H9 (cell line): ENCODE data around the gene MUC2. TPM values are rescaled to one million over a fixed set of nuclear protein-coding genes. Genes with fewer than 3 reads are reported as not detected.

Experiments
- DNase-seq: peaks from one replicate; pipeline ENCODE4 v3.0.0-alpha.2; 2017
- H2AFZ ChIP-seq: one replicate; pipeline ENCODE4 v1.6.1; 2013; ENCODE audit warnings: mild to moderate bottlenecking, low read length, control low read depth, moderate library complexity
- H2AK5ac ChIP-seq: 2 replicates; pipeline ENCODE4 v1.6.1; 2013; ENCODE audit warnings: low read length, control low read depth, mixed read lengths; ENCODE audit not compliant: insufficient read length
- H2BK120ac ChIP-seq: one replicate; pipeline ENCODE4 v1.6.1; 2013; ENCODE audit warnings: low read depth, mild to moderate bottlenecking, low read length, control low read depth, inconsistent platforms; ENCODE audit not compliant: poor library complexity, severe bottlenecking
- H2BK12ac ChIP-seq: 2 replicates; pipeline ENCODE4 v1.6.1; 2013; ENCODE audit warnings: low read length, control low read depth, mixed read lengths, low read depth; ENCODE audit not compliant: insufficient read length
- H2BK15ac ChIP-seq: 2 replicates; pipeline ENCODE4 v1.6.1; 2013; ENCODE audit warnings: low read depth, low read length, control low read depth
- H2BK20ac ChIP-seq: one replicate; pipeline ENCODE4 v1.6.1; 2013; ENCODE audit warnings: low read depth, mild to moderate bottlenecking, low read length, control low read depth, inconsistent platforms; ENCODE audit not compliant: poor library complexity, severe bottlenecking
- H2BK5ac ChIP-seq: 2 replicates; pipeline ENCODE4 v1.6.1; 2013; ENCODE audit warnings: low read length, control low read depth, mixed read lengths; ENCODE audit not compliant: insufficient read length
- H3K14ac ChIP-seq: 2 replicates; pipeline ENCODE4 v1.6.1; 2013; ENCODE audit warnings: low read length, control low read depth; ENCODE audit not compliant: insufficient read depth
- H3K18ac ChIP-seq: 2 replicates; pipeline ENCODE4 v1.6.1; 2013; ENCODE audit warnings: low read depth, mild to moderate bottlenecking, mixed read lengths, low read length, control low read depth; ENCODE audit not compliant: insufficient read length
- H3K23ac ChIP-seq: 2 replicates; pipeline ENCODE4 v1.6.1; 2013; ENCODE audit warnings: low read length, control low read depth, mixed read lengths, low read depth; ENCODE audit not compliant: insufficient read length
- H3K23me2 ChIP-seq: 2 replicates; pipeline ENCODE4 v1.6.1; 2013; ENCODE audit warnings: low read depth, mild to moderate bottlenecking, mixed read lengths, low read length, control low read depth; ENCODE audit not compliant: insufficient read length, poor library complexity, severe bottlenecking
- H3K27ac ChIP-seq: 2 replicates; pipeline ENCODE4 v1.5.1; 2013; ENCODE audit warnings: low read length, control low read depth, mixed read lengths, low read depth; ENCODE audit not compliant: insufficient read length
- H3K27me3 ChIP-seq: 2 replicates; pipeline ENCODE4 v1.6.1; 2013; ENCODE audit warnings: low read length, control low read depth, inconsistent platforms; ENCODE audit not compliant: insufficient read depth
- H3K4ac ChIP-seq: 2 replicates; pipeline ENCODE4 v1.6.1; 2013; ENCODE audit warnings: low read depth, mild to moderate bottlenecking, control low read depth, inconsistent platforms, low read length, moderate library complexity
- H3K4me1 ChIP-seq: 2 replicates; pipeline ENCODE4 v1.6.1; 2013; ENCODE audit warnings: low read length, control low read depth, inconsistent platforms; ENCODE audit not compliant: insufficient read depth
- H3K4me2 ChIP-seq: 2 replicates; pipeline ENCODE4 v1.6.1; 2013; ENCODE audit warnings: low read length, control low read depth, mixed read lengths; ENCODE audit not compliant: insufficient read length, insufficient read depth
- H3K56ac ChIP-seq: 2 replicates; pipeline ENCODE4 v1.6.1; 2013; ENCODE audit warnings: low read depth, mild to moderate bottlenecking, mixed read lengths, low read length, control low read depth; ENCODE audit not compliant: insufficient read length
- H3K79me1 ChIP-seq: 2 replicates; pipeline ENCODE4 v1.6.1; 2013; ENCODE audit warnings: low read depth, mild to moderate bottlenecking, moderate library complexity, low read length, control low read depth, inconsistent platforms; ENCODE audit not compliant: insufficient read depth, poor library complexity, severe bottlenecking
- H3K79me2 ChIP-seq: 2 replicates; pipeline ENCODE4 v1.6.1; 2013; ENCODE audit warnings: low read length, control low read depth, inconsistent platforms; ENCODE audit not compliant: insufficient read depth
- H3K9ac ChIP-seq: 2 replicates; pipeline ENCODE4 v1.6.1; 2013; ENCODE audit warnings: low read length, control low read depth, mixed read lengths; ENCODE audit not compliant: insufficient read length; ENCODE audit errors: extremely low read depth
- H3K9me3 ChIP-seq: one replicate; pipeline ENCODE4 v1.6.1; 2013; ENCODE audit warnings: low read depth, low read length, inconsistent platforms; ENCODE audit not compliant: control insufficient read depth
- H3T11ph ChIP-seq: one replicate; pipeline ENCODE4 v1.6.1; 2013; ENCODE audit warnings: mild to moderate bottlenecking, low read length, control low read depth, inconsistent platforms
- H4K20me1 ChIP-seq: one replicate; pipeline ENCODE4 v1.6.1; 2013; ENCODE audit not compliant: control insufficient read depth, insufficient read length, insufficient read depth
- H4K5ac ChIP-seq: 2 replicates; pipeline ENCODE4 v1.6.1; 2013; ENCODE audit warnings: low read depth, mild to moderate bottlenecking, mixed read lengths, low read length, control low read depth; ENCODE audit not compliant: insufficient read length
- H4K8ac ChIP-seq: replicated peaks from 2 replicates; pipeline ENCODE4 v1.6.1; 2013; ENCODE audit warnings: low read length, control low read depth, mixed read lengths, low read depth; ENCODE audit not compliant: insufficient read length
- H4K91ac ChIP-seq: 2 replicates; pipeline ENCODE4 v1.6.1; 2013; ENCODE audit warnings: low read depth, mild to moderate bottlenecking, moderate library complexity, mixed read lengths, low read length, control low read depth; ENCODE audit not compliant: insufficient read length
- H3K27ac Mint-ChIP-seq, 3 experiments: 2 replicates in 2 of 3; 3 replicates in 1 of 3; pipeline ENCODE4 v1.8.0; 2020 to 2021; ENCODE audit warnings: mixed read lengths in 3 of 3, mild to moderate bottlenecking in 1 of 3, moderate library complexity in 1 of 3
- H3K27me3 Mint-ChIP-seq: 2 replicates; pipeline ENCODE4 v1.8.0; 2021; ENCODE audit warnings: low read depth, mild to moderate bottlenecking, moderate library complexity, mixed read lengths
- H3K36me3 Mint-ChIP-seq, 3 experiments: 2 replicates in 2 of 3; 3 replicates in 1 of 3; pipeline ENCODE4 v1.8.0; 2020 to 2021; ENCODE audit warnings: low read depth in 3 of 3, mixed read lengths in 3 of 3; ENCODE audit not compliant: insufficient read depth in 1 of 3
- H3K4me1 Mint-ChIP-seq, 2 experiments: 2 replicates each; pipeline ENCODE4 v1.8.0; 2020; ENCODE audit warnings: mixed read lengths in 2 of 2
- H3K4me3 Mint-ChIP-seq, 2 experiments: 2 replicates in 1 of 2; 3 replicates in 1 of 2; pipeline ENCODE4 v1.8.0; 2020 to 2021; ENCODE audit warnings: mild to moderate bottlenecking in 2 of 2, mixed read lengths in 2 of 2, moderate library complexity in 1 of 2
- H3K9me3 Mint-ChIP-seq, 2 experiments: 2 replicates in 1 of 2; 3 replicates in 1 of 2; pipeline ENCODE4 v1.8.0; 2020; ENCODE audit warnings: mild to moderate bottlenecking in 2 of 2, mixed read lengths in 2 of 2, moderate library complexity in 1 of 2
- WGBS: extraction: QIAGEN DNeasy Blood & Tissue Kit; methylation state at CpG from one replicate; pipeline ENCODE4 v1.1.7; 2013; ENCODE audit warnings: missing lambda C conversion rate, low lambda C conversion rate, mixed read lengths; ENCODE audit not compliant: insufficient read length; ENCODE audit errors: extremely low coverage; 5-methylcytosine and 5-hydroxymethylcytosine counted together
- total RNA-seq: library from RNA; stranded (reverse); gene quantifications from 2 replicates; pipeline ENCODE4 v1.2.1, GENCODE V29; 2021
- TF ChIP-seq, protein P1 (sequence below): fragments of 200-600 bp; sonication (generic); conservative IDR thresholded peaks from 3 replicates; pipeline ENCODE4 v1.8.0; 2021; ENCODE audit warnings: antibody characterized with exemption, mild to moderate bottlenecking

MUC2 gene
- total RNA-seq, 1 experiment from 2014 or later: not detected

DNA sequence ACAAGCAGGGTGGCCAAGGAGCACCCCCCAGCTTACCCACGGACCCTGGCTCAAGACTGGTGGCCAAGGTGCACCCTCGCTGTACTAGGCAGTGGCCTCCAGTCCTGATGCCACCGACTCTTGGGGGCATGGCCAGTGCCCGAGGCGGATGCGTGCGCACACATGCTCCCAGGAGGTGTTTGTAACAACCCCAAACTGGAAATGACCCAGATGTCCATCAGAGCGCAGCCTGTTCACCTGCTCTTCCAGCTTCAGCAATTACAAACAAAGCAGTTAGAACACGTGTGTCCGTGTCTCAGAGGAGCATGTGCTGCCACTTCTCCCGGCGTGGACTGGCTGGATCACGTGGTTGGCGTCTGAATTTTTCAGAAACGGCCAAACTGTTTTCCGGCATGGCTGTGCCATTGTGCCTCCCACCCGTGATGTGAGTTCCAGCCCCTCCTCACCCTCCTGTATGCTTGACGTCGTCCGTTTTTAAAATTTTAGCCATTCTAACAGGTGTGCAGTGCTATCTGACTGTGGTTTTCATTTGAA is 31.0 kb upstream of the MUC2 start:
- no peak overlapping the region for H3K27ac ChIP-seq
- H3K9ac ChIP-seq: no peak overlapping the region
- H4K20me1 ChIP-seq: no peaks in the 10 kb centered on the region
- H2BK12ac ChIP-seq: no peak overlapping the region
- H3K56ac ChIP-seq: no peak overlapping the region
- no peak overlapping the region for H2AFZ ChIP-seq
- no peak overlapping the region for H2BK120ac ChIP-seq
- TF ChIP-seq, protein P1, sequence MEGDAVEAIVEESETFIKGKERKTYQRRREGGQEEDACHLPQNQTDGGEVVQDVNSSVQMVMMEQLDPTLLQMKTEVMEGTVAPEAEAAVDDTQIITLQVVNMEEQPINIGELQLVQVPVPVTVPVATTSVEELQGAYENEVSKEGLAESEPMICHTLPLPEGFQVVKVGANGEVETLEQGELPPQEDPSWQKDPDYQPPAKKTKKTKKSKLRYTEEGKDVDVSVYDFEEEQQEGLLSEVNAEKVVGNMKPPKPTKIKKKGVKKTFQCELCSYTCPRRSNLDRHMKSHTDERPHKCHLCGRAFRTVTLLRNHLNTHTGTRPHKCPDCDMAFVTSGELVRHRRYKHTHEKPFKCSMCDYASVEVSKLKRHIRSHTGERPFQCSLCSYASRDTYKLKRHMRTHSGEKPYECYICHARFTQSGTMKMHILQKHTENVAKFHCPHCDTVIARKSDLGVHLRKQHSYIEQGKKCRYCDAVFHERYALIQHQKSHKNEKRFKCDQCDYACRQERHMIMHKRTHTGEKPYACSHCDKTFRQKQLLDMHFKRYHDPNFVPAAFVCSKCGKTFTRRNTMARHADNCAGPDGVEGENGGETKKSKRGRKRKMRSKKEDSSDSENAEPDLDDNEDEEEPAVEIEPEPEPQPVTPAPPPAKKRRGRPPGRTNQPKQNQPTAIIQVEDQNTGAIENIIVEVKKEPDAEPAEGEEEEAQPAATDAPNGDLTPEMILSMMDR: no peak
- H2AK5ac ChIP-seq: no peak overlapping the region
- DNase-seq: no peak
- no peak overlapping the region for H4K91ac ChIP-seq
- no peak overlapping the region for H2BK5ac ChIP-seq
- H3T11ph ChIP-seq: no peak overlapping the region
- Mint-ChIP-seq H3K27me3 (peaks cover 14% of the 10 kb centered on the region), H3K27ac (no peak overlapping the region), H3K4me1 (no peaks in the 10 kb centered on the region), H3K9me3 (no peaks in the 10 kb centered on the region; a peak in 1 of 5 replicates), H3K4me3 (no peak overlapping the region; a peak in 1 of 5 replicates), H3K36me3 (no peaks in the 10 kb centered on the region; a peak in 1 of 7 replicates)
- H4K5ac ChIP-seq: no peak overlapping the region
- no peak overlapping the region for H3K4me2 ChIP-seq
- H2BK20ac ChIP-seq: no peak overlapping the region
- no peak overlapping the region for H3K23ac ChIP-seq
- H3K14ac ChIP-seq: no peak overlapping the region
- no peaks in the 10 kb centered on the region for H3K9me3 ChIP-seq
- H3K23me2 ChIP-seq: no peaks in the 10 kb centered on the region
- no peaks in the 10 kb centered on the region for H3K27me3 ChIP-seq
- no peak overlapping the region for H2BK15ac ChIP-seq
- no peaks in the 10 kb centered on the region for H3K79me1 ChIP-seq
- no peak overlapping the region for H3K18ac ChIP-seq
- no peak overlapping the region for H4K8ac ChIP-seq
- no peaks in the 10 kb centered on the region for H3K4me1 ChIP-seq
- no peaks in the 10 kb centered on the region for H3K79me2 ChIP-seq
- H3K4ac ChIP-seq: no peak overlapping the region
- no CpG with 5 or more reads among the region's 20 CpGs for WGBS
